ENCODE measurements around the gene PNPLA3.

GRCh38 chr22:43894122-43894521 lies 29.5 kb upstream of the PNPLA3 start:
- TF ChIP-seq CTCF (conservative IDR thresholded peaks at IDR 0.05; ENCODE audit: low read depth, low read length) (no peak), POLR2A (IDR thresholded peaks at IDR 0.05; ENCODE audit: low read depth, low read length) (no peak), SMC3 (IDR thresholded peaks at IDR 0.05; ENCODE audit: low read depth, low read length) (no peak), MAFK (IDR thresholded peaks at IDR 0.05; ENCODE audit: low read depth, low read length) (no peak), RFX5 (IDR thresholded peaks at IDR 0.05; ENCODE audit: low read depth, low read length) (no peak)
